ENCODE measurements around the gene TMPRSS9.

DNA sequence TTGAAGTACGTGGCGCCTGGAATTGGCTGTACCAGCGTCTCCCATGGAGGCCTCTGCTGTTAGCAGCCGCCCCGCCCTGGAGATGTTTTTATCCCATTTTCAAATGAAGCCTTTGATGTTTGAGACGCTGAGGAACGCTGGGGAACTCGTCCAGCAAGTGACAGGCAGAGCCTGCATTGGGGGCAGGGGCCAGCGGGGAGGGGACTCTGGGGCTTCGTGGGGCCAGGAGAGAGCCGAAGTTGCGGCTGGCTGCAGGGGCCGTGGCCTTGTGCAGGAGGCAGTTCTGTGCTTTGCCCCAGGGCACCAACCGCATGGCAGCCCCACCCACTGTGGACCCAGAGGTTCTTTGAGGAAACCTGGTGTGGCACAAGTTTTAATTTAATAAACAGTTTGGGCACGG is 18.1 kb upstream of the TMPRSS9 start:
- TF ChIP-seq POLR2A (IDR thresholded peaks at IDR 0.05) = no peak
- TF ChIP-seq, protein P1, sequence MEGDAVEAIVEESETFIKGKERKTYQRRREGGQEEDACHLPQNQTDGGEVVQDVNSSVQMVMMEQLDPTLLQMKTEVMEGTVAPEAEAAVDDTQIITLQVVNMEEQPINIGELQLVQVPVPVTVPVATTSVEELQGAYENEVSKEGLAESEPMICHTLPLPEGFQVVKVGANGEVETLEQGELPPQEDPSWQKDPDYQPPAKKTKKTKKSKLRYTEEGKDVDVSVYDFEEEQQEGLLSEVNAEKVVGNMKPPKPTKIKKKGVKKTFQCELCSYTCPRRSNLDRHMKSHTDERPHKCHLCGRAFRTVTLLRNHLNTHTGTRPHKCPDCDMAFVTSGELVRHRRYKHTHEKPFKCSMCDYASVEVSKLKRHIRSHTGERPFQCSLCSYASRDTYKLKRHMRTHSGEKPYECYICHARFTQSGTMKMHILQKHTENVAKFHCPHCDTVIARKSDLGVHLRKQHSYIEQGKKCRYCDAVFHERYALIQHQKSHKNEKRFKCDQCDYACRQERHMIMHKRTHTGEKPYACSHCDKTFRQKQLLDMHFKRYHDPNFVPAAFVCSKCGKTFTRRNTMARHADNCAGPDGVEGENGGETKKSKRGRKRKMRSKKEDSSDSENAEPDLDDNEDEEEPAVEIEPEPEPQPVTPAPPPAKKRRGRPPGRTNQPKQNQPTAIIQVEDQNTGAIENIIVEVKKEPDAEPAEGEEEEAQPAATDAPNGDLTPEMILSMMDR (IDR thresholded peaks at IDR 0.05) = no peak

All from adrenal gland (tissue), 5 donors.